Right forelimb (tissue), 1 donor: ENCODE measurements around the gene NKX1-1.
A peak's percentile ranks its signal among the peaks of the same experiment; 100 is the strongest.

Source experiments
- DNase-seq: peaks from one replicate; pipeline ENCODE4 v3.0.0-alpha.2; 2018

The NKX1-1 gene

GRCh38 chr4:1356181-1356998, 49.9 kb downstream of the NKX1-1 start:
- DNase-seq: peak; percentile 78

- no peak for DNase-seq
These were observed 50.9 kb downstream of the NKX1-1 start for GRCh38 chr4:1355378-1355777.

GRCh38 chr4:1354983-1355275, 51.3 kb downstream of the NKX1-1 start:
- no peak for DNase-seq

- DNase-seq: no peak
These were observed 51.9 kb downstream of the NKX1-1 start for GRCh38 chr4:1354136-1354982.

GRCh38 chr4:1353186-1354055, 52.8 kb downstream of the NKX1-1 start:
- no peak for DNase-seq
